Testis (tissue), 3 donors: ENCODE measurements around the gene SMYD5. TPM values are rescaled to one million over a fixed set of nuclear protein-coding genes. Genes with fewer than 3 reads are reported as not detected.

Experiments used
- DNase-seq: peaks from one replicate; pipeline ENCODE4 v3.0.0-alpha.2; 2019
- H3K27ac ChIP-seq, 2 donors: fragments of 200-600 bp; sonication (generic); one replicate each; pipeline ENCODE4 v1.5.1; 2019
- H3K27me3 ChIP-seq: fragments of 200-600 bp; sonication (generic); one replicate; pipeline ENCODE4 v1.5.1; 2019
- H3K36me3 ChIP-seq: fragments of 200-600 bp; sonication (generic); one replicate; pipeline ENCODE4 v1.5.1; 2017; ENCODE audit warnings: low read depth; ENCODE audit errors: missing control alignments
- H3K4me1 ChIP-seq: fragments of 200-600 bp; sonication (generic); one replicate; pipeline ENCODE4 v1.5.1; 2019
- H3K4me3 ChIP-seq, 2 donors: fragments of 200-600 bp; sonication (generic); one replicate each; pipeline ENCODE4 v1.5.1; 2017 to 2019
- H3K9me3 ChIP-seq: fragments of 200-600 bp; sonication (generic); one replicate; pipeline ENCODE4 v1.5.1; 2017
- POLR2A ChIP-seq: fragments of 450-650 bp; IDR thresholded peaks from one replicate; pipeline ENCODE4 v1.6.1; 2017; ENCODE audit warnings: antibody characterized with exemption, mild to moderate bottlenecking, moderate library complexity
- WGBS, 2 donors: methylation state at CpG; one replicate each; pipeline ENCODE4 v1.1.5; 2018; 5-methylcytosine and 5-hydroxymethylcytosine counted together
- intact Hi-C: fragments of 100-400 bp; cut with DNase I; formaldehyde crosslinking; loops from one replicate; pipeline ENCODE4 v1.15.1; 2023; ENCODE audit warnings: low total_unique reads
- polyA plus RNA-seq: library from polyadenylated mRNA; stranded (reverse); fragments of 350-450 nt; fragmentation: Illumina TruSeq; extraction: RNeasy Lipid Tissue Mini Kit (QIAGEN cat#74804); gene quantifications from one replicate; pipeline ENCODE4 v1.2.3, GENCODE V29; 2014; ENCODE audit warnings: low read depth, low replicate concordance; ENCODE audit not compliant: insufficient read depth
- total RNA-seq, 2 donors: library from RNA; depleted of rRNA; stranded (reverse); fragments of >200 nt; gene quantifications; one replicate each; pipeline ENCODE4 v1.2.3, GENCODE V29; 2016
- TF ChIP-seq, protein P1 (sequence below), 3 experiments: fragments of 450-650 bp in 2 of 3; fragments of 200-600 bp in 1 of 3; sonication (generic) in 1 of 3; IDR thresholded peaks; one replicate each; pipeline ENCODE4 v1.5.1; 2016 to 2019; ENCODE audit warnings: antibody characterized with exemption in 3 of 3, mild to moderate bottlenecking in 2 of 3, moderate library complexity in 1 of 3

SMYD5 gene
- total and polyA plus RNA-seq, 3 donors from 2014 or later = 36.4 to 58.2 (median 53.0) TPM

GRCh38 chr2:73212448-73213176 lies 1.4 kb upstream of the SMYD5 start:
- H3K9me3 ChIP-seq = no peaks in the 10 kb centered on the region
- no peaks in the 10 kb centered on the region for H3K36me3 ChIP-seq
- intact Hi-C loops = no loop called here
- peaks cover 3% of the 10 kb centered on the region for H3K4me1 ChIP-seq
- TF ChIP-seq POLR2A = no peak
- TF ChIP-seq, protein P1, sequence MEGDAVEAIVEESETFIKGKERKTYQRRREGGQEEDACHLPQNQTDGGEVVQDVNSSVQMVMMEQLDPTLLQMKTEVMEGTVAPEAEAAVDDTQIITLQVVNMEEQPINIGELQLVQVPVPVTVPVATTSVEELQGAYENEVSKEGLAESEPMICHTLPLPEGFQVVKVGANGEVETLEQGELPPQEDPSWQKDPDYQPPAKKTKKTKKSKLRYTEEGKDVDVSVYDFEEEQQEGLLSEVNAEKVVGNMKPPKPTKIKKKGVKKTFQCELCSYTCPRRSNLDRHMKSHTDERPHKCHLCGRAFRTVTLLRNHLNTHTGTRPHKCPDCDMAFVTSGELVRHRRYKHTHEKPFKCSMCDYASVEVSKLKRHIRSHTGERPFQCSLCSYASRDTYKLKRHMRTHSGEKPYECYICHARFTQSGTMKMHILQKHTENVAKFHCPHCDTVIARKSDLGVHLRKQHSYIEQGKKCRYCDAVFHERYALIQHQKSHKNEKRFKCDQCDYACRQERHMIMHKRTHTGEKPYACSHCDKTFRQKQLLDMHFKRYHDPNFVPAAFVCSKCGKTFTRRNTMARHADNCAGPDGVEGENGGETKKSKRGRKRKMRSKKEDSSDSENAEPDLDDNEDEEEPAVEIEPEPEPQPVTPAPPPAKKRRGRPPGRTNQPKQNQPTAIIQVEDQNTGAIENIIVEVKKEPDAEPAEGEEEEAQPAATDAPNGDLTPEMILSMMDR (IDR thresholded peaks at IDR 0.05) = peak; percentile 66 to 89 (median 78)
- no peak overlapping the region for H3K4me3 ChIP-seq
- peak; percentile 78 for DNase-seq
- H3K27me3 ChIP-seq = no peaks in the 10 kb centered on the region
- H3K27ac ChIP-seq = no peak overlapping the region
- 36 to 42% methylated on average over 20 of the region's 20 CpGs for WGBS, 2 donors

GRCh38 chr2:73215254-73215653 lies 1.2 kb downstream of the SMYD5 start:
- H3K36me3 ChIP-seq = no peaks in the 10 kb centered on the region
- peaks cover 3% of the 10 kb centered on the region for H3K4me1 ChIP-seq
- intact Hi-C loops = no loop called here
- DNase-seq = no peak
- H3K4me3 ChIP-seq = no peak overlapping the region
- H3K27ac ChIP-seq = no peak overlapping the region
- TF ChIP-seq, protein P1 (IDR thresholded peaks at IDR 0.05) = no peak
- TF ChIP-seq POLR2A = no peak
- WGBS, 2 donors = 35 to 66% methylated on average over 4 of the region's 4 CpGs
- H3K9me3 ChIP-seq = no peaks in the 10 kb centered on the region
- no peaks in the 10 kb centered on the region for H3K27me3 ChIP-seq

GRCh38 chr2:73217160-73217559 lies 3.1 kb downstream of the SMYD5 start:
- Histone ChIP-seq H3K36me3 (no peaks in the 10 kb centered on the region), H3K9me3 (no peaks in the 10 kb centered on the region), H3K27ac (no peak overlapping the region), H3K4me1 (peaks cover 3% of the 10 kb centered on the region), H3K27me3 (no peaks in the 10 kb centered on the region), H3K4me3 (no peak overlapping the region)
- intact Hi-C loops = no loop called here
- DNase-seq = no peak
- no peak for TF ChIP-seq POLR2A
- TF ChIP-seq, protein P1 (IDR thresholded peaks at IDR 0.05) = no peak
- 91 to 98% methylated on average over 5 of the region's 5 CpGs for WGBS, 2 donors

GRCh38 chr2:73217826-73218225 lies 3.8 kb downstream of the SMYD5 start:
- Histone ChIP-seq H3K27ac (no peak overlapping the region), H3K27me3 (no peaks in the 10 kb centered on the region), H3K9me3 (no peaks in the 10 kb centered on the region), H3K4me3 (no peak overlapping the region), H3K4me1 (peaks cover 3% of the 10 kb centered on the region), H3K36me3 (no peaks in the 10 kb centered on the region)
- DNase-seq = no peak
- TF ChIP-seq, protein P1 (IDR thresholded peaks at IDR 0.05) = no peak
- no peak for TF ChIP-seq POLR2A
- intact Hi-C loops = no loop called here
- 86 to 90% methylated on average over 2 of the region's 2 CpGs for WGBS, 2 donors

DNA sequence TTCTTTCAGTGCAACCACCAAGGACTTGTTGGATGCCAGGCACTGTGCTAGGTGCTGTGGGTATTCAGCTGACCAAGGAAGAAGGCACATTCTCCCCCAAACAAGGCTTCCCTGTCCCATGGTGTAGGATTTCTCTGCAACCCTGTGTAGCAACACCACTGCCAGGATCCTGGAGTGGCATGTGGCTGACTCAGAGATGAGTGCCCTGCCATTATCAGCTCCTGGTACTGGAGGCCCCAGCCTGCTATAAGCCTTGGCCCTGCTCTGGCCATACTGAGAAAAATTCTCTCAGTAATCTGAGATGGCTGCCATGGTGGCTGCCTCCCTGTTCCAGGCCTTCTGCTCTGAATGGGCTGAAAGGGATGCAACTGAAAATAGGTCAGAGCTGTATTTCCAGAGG lies 4.3 kb downstream of the SMYD5 start:
- no peak for TF ChIP-seq POLR2A
- TF ChIP-seq, protein P1 (IDR thresholded peaks at IDR 0.05) = no peak
- Histone ChIP-seq H3K27ac (no peak overlapping the region), H3K4me1 (peaks cover 3% of the 10 kb centered on the region), H3K4me3 (no peak overlapping the region), H3K27me3 (no peaks in the 10 kb centered on the region), H3K36me3 (no peaks in the 10 kb centered on the region), H3K9me3 (no peaks in the 10 kb centered on the region)
- intact Hi-C loops = no loop called here
- DNase-seq = no peak
